ENCODE data around the gene GARS1.
"Not testable (repeated sequence)": the region's sequence is repeated elsewhere in the genome, so short reads cannot be mapped to it uniquely, and the experiment has no call there.

GARS1 gene

DNA sequence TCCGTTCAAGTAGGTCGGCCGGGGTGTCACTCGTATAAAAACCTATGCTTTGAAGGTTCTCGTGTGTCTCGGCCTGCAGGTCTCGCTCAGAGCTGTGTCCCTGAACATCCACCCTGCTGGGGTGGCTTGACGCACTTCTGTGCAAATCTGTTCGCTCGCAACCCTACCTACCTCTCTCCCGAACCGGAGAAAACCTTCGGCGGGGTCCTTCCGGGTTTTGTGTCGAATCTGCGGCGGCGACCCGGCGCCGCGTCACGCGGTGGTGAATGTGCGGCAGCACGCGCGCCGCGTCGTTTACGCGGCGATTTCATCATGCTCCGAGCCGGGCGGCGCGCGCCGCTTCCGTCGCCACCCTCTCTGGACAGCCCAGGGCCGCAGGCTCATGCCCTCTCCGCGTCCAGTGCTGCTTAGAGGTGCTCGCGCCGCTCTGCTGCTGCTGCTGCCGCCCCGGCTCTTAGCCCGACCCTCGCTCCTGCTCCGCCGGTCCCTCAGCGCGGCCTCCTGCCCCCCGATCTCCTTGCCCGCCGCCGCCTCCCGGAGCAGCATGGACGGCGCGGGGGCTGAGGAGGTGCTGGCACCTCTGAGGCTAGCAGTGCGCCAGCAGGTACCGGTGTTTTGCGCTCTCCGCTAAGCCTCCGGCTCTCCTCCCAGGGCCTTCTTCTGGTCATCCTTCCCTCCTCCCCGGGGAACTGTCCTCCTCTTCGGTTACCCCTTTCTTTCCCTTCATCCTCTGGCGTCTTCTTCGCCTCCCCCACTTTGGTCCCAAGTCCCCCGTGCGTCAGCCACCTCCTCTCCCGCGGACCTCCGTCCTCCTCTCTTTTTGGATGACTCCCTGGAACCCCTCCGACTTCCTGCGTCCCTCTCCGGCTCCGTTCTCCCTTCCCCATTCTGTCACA is at the start of gene GARS1:
Gene GARS1 (plus strand): TSS at position 339 of the 896 bp plus-strand sequence. CDS start 44 bp downstream, at position 383.
- peak; percentile 77 to 83 (median 81) for DNase-seq (ENCODE audit: low read depth in 3 of 3)

DNA sequence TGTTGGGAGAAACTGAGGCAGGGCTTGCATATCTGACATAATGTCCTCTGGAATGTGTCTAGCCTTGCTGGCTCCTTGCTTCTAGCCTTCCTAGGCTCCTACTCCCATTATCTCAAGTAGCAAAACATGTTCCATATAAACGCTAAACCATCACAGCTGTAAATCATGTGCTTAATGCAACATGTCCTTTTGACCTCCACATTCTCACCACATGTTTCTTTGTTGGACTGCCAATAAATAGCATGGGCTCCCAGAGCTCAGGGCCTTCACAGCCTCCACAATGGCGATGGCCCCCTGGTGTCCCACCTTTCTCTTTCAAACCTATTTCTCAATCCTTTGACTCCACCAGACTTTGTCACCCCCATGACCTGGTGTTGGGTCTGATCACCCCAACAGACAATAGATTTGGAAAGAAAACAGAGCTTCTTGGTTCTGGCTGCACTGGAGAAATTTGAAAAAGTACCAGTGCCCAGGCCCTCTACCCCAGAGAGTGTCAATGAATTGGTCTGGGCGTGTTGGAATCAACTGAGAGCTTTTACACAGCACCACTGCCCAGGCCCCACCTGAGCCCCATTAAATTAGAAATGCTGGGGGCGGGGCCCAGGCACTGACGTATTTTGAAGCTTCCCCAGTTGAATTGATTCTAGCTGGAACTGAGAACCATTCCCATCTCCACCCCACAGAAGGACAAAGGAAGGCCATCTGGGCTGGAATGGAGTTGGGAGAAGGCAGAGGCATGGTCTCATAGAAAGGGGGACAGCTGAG is 48.7 kb upstream of the GARS1 start:
- no peak for DNase-seq (ENCODE audit: low read depth in 3 of 3)

GRCh38 chr7:30546596-30546995 is 48.1 kb upstream of the GARS1 start:
- no peak for DNase-seq (ENCODE audit: low read depth in 3 of 3)

GRCh38 chr7:30548845-30549244 is 45.8 kb upstream of the GARS1 start:
- peak in 2 of 3 donors; percentile 10 to 20 for DNase-seq (ENCODE audit: low read depth in 3 of 3)

GRCh38 chr7:30549931-30550493 is 44.7 kb upstream of the GARS1 start:
- no peak for DNase-seq (ENCODE audit: low read depth in 3 of 3)

GRCh38 chr7:30552330-30552729 is 42.3 kb upstream of the GARS1 start:
- no peak for DNase-seq (ENCODE audit: low read depth in 3 of 3)

- no peak for DNase-seq (ENCODE audit: low read depth in 3 of 3)
Observed at GRCh38 chr7:30553141-30553540, 41.5 kb upstream of the GARS1 start.

DNA sequence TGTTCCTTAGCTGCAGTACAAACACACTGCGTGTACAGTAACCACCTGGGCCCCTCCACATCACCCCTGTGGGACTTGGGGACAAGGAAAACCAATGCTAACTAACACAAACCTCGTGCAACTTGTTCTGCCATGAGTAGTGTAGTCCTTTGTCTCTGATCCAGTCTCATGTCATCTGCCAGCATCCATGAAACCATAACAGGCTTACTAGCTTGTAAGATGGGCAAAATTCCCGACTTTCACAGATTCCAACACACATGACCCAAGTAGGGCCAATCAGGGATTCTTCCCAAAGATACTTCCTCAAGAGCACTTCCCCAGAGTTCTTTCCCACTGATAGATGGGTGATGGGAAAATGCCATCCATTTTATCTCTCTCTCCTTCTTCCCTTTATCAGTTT is 41.1 kb upstream of the GARS1 start:
- no peak for DNase-seq (ENCODE audit: low read depth in 3 of 3)

- DNase-seq (ENCODE audit: low read depth in 3 of 3) = no peak
Observed at GRCh38 chr7:30555525-30555924, 39.2 kb upstream of the GARS1 start.

GRCh38 chr7:30556840-30557239 is 37.8 kb upstream of the GARS1 start:
- no peak for DNase-seq (ENCODE audit: low read depth in 3 of 3)

GRCh38 chr7:30557245-30557644 is 37.4 kb upstream of the GARS1 start:
- no peak for DNase-seq (ENCODE audit: low read depth in 3 of 3)

GRCh38 chr7:30559611-30560010 is 35.1 kb upstream of the GARS1 start:
- DNase-seq (ENCODE audit: low read depth in 3 of 3) = no peak

- no peak for DNase-seq (ENCODE audit: low read depth in 3 of 3)
Observed at GRCh38 chr7:30561389-30561788, 33.3 kb upstream of the GARS1 start.

- DNase-seq (ENCODE audit: low read depth in 3 of 3) = no peak
Observed at GRCh38 chr7:30562498-30562897, 32.2 kb upstream of the GARS1 start.

- no peak for DNase-seq (ENCODE audit: low read depth in 3 of 3)
Observed at GRCh38 chr7:30562909-30563308, 31.8 kb upstream of the GARS1 start.

GRCh38 chr7:30563326-30563942 is 31.2 kb upstream of the GARS1 start:
- no peak for DNase-seq (ENCODE audit: low read depth in 3 of 3)

DNA sequence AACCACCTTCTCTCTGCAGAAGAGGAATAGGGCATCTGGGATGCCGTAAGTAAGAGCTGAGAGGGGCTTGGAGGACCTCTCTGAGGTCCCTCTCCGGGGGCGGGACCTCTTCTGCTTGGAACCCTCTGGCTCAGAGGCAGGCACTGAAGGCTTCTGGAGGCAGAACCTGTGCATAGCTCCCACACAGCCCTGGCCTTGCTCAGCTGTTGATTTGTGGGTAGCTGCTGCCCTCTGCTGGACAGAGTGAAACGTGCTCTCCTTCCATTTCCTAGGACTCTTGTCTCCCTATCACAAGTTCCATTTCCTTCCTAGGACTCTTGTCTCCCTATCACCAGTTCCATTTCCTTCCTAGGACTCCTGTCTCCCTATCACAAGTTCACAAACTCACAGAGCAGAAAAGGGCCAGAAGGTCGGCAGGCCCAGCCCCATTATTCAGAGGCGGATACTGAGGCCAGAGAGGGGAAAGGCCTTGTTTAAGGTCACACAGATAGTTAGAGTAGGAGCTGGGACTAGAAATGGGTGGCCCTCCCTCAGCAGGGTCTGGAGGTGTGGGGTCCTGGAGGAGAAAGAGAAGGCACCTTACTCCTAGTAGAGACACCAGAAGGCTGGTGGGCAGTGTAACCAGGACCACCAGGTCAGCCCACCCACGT is 30.3 kb upstream of the GARS1 start:
- peak; percentile 55 to 67 (median 58) for DNase-seq (ENCODE audit: low read depth in 3 of 3)

DNA sequence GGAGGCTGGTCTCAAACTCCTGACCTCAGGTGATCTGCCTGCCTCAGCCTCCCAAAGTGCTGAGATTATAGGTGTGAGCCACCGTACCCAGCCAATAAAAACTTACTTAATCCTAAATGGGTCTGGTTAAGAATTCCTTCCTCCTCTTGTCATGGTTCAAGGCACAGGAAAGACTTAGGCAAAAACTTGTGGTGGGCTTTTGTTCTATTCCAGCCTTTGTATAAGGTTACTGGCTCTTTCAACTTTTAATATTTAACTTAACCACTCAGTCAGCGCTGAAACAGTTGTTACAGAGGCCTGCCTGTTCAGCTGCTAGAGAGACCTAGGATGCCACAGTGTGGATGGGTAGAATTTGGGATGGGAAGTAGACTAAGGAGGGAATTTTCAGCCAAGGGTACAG is 28.1 kb upstream of the GARS1 start:
- no peak for DNase-seq (ENCODE audit: low read depth in 3 of 3)

DNA sequence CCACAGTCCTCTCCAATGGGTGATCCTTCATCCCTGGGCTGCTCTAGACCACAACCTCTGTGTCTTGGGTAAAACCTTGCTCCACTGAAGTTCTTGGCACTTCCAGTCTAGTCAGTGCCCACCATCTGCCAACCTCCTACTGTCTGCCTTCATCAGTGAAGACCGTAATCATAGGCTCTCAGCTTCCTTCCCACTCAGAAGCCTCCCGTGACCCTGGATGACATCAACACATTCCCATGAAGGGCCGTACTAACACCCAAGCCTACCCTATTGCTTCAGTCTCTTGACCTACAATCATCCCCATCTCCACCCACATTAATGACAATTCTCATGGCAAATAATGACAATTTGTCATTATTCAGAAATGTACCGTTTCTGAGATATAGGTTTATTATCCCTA is 27.6 kb upstream of the GARS1 start:
- no peak for DNase-seq (ENCODE audit: low read depth in 3 of 3)

GRCh38 chr7:30570238-30570637 is 24.4 kb upstream of the GARS1 start:
- not testable (repeated sequence) for DNase-seq (ENCODE audit: low read depth in 3 of 3)

DNA sequence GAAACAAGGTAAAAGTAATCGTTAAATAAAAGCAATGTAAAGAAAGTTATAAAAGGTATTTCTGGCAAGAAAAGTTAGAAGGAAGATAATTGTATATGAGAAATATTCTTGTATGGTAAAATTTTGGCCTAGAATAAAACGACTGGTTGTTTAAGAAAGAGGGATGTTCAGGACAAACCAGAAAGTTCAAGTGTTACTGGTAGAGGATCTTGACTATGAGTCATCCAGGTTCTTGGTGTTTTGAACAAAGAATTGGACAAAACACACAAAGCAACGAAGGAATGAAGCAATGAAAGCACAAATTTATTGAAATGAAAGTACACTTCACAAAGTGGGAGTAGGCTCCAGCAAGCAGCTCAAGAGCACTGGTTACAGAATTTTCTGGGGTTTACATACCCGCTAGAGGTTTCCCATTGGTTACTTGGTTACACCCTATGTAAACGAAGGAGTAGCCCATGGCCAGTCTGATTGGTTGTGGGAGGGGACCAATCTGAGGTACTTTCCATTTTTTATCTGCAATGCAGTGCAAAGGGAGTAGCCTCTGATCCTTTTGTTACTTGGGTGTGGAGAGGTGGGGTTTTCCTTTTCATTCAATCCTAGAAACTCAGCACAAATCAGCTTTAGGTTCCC is 22.4 kb upstream of the GARS1 start:
- DNase-seq (ENCODE audit: low read depth in 3 of 3) = no peak

All from stimulated activated CD4-positive, alpha-beta T cell treated with anti-CD3 and anti-CD28 coated beads, TNF-alpha, amount 100 ng/mL, for 48 hours (primary cell).